Keratinocyte (primary cell): Measurements from ENCODE around the gene PRKCA.

Source experiments
- CTCF ChIP-seq, 3 experiments: IDR thresholded peaks in 1 of 3; conservative IDR thresholded peaks in 1 of 3; optimal IDR thresholded peaks in 1 of 3; 2 replicates in 2 of 3; 3 replicates in 1 of 3; pipeline versions ENCODE3 to v1.5.1; 2011; ENCODE audit warnings: low read length in 3 of 3, mild to moderate bottlenecking in 3 of 3, moderate library complexity in 2 of 3, control low read depth in 1 of 3, inconsistent platforms in 1 of 3; ENCODE audit not compliant: insufficient read depth in 2 of 3; ENCODE audit errors: extremely low read depth in 1 of 3
- EZH2 ChIP-seq: IDR thresholded peaks from one replicate; pipeline ENCODE4 v1.6.1; 2012; ENCODE audit warnings: inconsistent platforms, mild to moderate bottlenecking, low read length, moderate library complexity

DNA sequence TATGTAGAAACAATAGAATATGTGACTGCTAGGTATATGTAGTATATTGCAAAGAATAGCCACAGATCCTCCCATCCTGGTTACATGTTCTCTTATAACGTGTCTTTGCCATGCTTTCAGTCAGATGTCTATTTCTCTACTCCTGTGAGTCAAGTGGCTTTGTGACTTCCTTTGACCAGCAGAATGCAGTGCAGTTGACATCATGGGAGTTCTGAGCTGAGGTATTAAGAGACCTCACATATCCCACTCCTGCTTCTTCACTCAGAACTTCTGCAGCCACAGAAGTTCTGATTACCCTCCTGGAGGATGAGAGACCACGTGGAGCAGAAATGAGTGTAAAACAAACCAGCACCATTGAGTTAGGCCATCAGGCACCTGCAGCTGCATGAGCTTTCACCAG, 222.5 kb downstream of the PRKCA start:
- no peak for TF ChIP-seq EZH2
- no peak for TF ChIP-seq CTCF (optimal IDR thresholded peaks at IDR 0.05 in 1 of 3, IDR thresholded peaks at IDR 0.05 in 1 of 3, conservative IDR thresholded peaks at IDR 0.05 in 1 of 3; ENCODE audit: extremely low read depth in 1 of 3, insufficient read depth in 2 of 3, low read length in 3 of 3)
